ENCODE data around the gene BICD2.

- peak; percentile 97 for TF ChIP-seq CTCF (IDR thresholded peaks at IDR 0.05; ENCODE audit: low read length)
- TF ChIP-seq EZH2 (optimal IDR thresholded peaks at IDR 0.05; ENCODE audit: low read depth, low read length) = no peak
- TF ChIP-seq EZH2phosphoT487 (IDR thresholded peaks at IDR 0.05; ENCODE audit: low read length) = no peak
Observed at GRCh38 chr9:92764988-92765936, 629 bp upstream of the BICD2 start.

Measured in MM.1S (cell line).